ENCODE data around the gene SPINT4. TPM values are rescaled to one million over a fixed set of nuclear protein-coding genes. Genes with fewer than 3 reads are reported as not detected.

The SPINT4 gene
- total RNA-seq, 2 donors from 2014 or later = not detected

DNA sequence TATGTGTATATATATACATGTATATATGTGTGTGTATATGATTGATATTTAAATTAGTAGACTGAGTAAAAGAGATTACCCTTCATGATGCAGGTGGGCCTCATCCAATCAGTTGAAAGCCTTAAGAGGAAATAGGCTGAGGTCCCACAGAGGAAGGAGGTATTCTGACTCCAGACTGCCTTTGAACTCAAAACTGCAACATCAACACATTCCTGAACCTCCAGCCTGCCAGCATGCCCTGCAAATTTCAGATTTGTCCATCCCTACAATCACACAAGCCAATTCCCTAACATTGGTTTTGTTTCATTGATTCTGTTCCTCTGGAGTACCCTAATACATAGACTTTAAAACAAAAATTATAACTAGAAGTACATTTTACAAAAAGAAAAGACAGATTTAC is 22.9 kb downstream of the SPINT4 start:
- TF ChIP-seq, protein P1, sequence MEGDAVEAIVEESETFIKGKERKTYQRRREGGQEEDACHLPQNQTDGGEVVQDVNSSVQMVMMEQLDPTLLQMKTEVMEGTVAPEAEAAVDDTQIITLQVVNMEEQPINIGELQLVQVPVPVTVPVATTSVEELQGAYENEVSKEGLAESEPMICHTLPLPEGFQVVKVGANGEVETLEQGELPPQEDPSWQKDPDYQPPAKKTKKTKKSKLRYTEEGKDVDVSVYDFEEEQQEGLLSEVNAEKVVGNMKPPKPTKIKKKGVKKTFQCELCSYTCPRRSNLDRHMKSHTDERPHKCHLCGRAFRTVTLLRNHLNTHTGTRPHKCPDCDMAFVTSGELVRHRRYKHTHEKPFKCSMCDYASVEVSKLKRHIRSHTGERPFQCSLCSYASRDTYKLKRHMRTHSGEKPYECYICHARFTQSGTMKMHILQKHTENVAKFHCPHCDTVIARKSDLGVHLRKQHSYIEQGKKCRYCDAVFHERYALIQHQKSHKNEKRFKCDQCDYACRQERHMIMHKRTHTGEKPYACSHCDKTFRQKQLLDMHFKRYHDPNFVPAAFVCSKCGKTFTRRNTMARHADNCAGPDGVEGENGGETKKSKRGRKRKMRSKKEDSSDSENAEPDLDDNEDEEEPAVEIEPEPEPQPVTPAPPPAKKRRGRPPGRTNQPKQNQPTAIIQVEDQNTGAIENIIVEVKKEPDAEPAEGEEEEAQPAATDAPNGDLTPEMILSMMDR (conservative IDR thresholded peaks at IDR 0.05) = no peak
- H3K27ac Mint-ChIP-seq = no peak overlapping the region
- H3K9me3 Mint-ChIP-seq = no peaks in the 10 kb centered on the region

DNA sequence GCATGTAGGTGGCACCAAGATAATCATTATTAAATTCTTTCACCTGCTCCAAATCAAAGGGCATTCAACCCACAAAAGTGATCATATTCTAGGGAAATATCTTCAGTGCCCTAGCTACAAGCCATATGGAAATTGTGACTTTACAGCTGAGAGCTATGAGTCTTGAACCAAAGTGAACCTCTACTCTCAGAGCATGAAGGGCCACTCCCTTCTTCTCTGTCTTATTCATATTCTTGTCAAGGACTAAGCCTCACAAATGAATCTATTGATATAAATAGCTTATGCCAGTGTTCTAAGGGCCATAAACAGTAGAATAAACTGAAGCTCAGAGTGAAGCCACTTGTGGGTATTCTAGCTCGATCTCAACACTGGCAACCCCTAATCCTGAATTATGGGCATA is 29.6 kb downstream of the SPINT4 start:
- no peak overlapping the region for H3K9ac ChIP-seq (ENCODE audit: extremely low read depth, low read length, poor library complexity, severe bottlenecking)
- H3K27me3 ChIP-seq (ENCODE audit: control insufficient read depth, insufficient read depth, low read length, poor library complexity, severe bottlenecking) = no peaks in the 10 kb centered on the region
- DNase-seq = no peak
- H3K9me3 ChIP-seq (ENCODE audit: control insufficient read depth, low read length) = peaks cover 26% of the 10 kb centered on the region
- TF ChIP-seq, protein P1 (conservative IDR thresholded peaks at IDR 0.05) = no peak
- Mint-ChIP-seq H3K27ac (no peak overlapping the region), H3K27me3 (ENCODE audit: insufficient read depth) (no peaks in the 10 kb centered on the region), H3K4me3 (no peak overlapping the region), H3K4me1 (no peaks in the 10 kb centered on the region), H3K36me3 (ENCODE audit: low read depth) (peaks cover 15% of the 10 kb centered on the region), H3K9me3 (peaks cover 30% of the 10 kb centered on the region)
- no peaks in the 10 kb centered on the region for H3K36me3 ChIP-seq (ENCODE audit: control insufficient read depth, insufficient read depth, low read length)
- H3K4me1 ChIP-seq (ENCODE audit: control insufficient read depth, insufficient read depth, low read length) = no peaks in the 10 kb centered on the region
- no peak overlapping the region for H3K27ac ChIP-seq (ENCODE audit: low read depth, low read length)
- WGBS, 2 experiments (ENCODE audit: insufficient coverage in 1 of 2, insufficient read length in 1 of 2) = 92 to 100% methylated on average over 1 of the region's 1 CpG
- no peak overlapping the region for H3K4me3 ChIP-seq (ENCODE audit: low read length)

More for the DNA sequence above, 22.9 kb downstream of the SPINT4 start:
- H3K4me1 ChIP-seq (ENCODE audit: control insufficient read depth, insufficient read depth, low read length) = no peaks in the 10 kb centered on the region
- H3K9ac ChIP-seq (ENCODE audit: extremely low read depth, low read length, poor library complexity, severe bottlenecking) = no peak overlapping the region
- H3K27me3 ChIP-seq (ENCODE audit: control insufficient read depth, insufficient read depth, low read length, poor library complexity, severe bottlenecking) = no peaks in the 10 kb centered on the region
- no peaks in the 10 kb centered on the region for H3K36me3 Mint-ChIP-seq (ENCODE audit: low read depth)
- H3K4me3 Mint-ChIP-seq = no peak overlapping the region
- H3K9me3 ChIP-seq (ENCODE audit: control insufficient read depth, low read length) = no peaks in the 10 kb centered on the region
- H3K27ac ChIP-seq (ENCODE audit: low read depth, low read length) = no peak overlapping the region
- H3K36me3 ChIP-seq (ENCODE audit: control insufficient read depth, insufficient read depth, low read length) = no peaks in the 10 kb centered on the region
- H3K27me3 Mint-ChIP-seq (ENCODE audit: insufficient read depth) = no peaks in the 10 kb centered on the region
- no peak overlapping the region for H3K4me3 ChIP-seq (ENCODE audit: low read length)
- no peak for DNase-seq
- no peaks in the 10 kb centered on the region for H3K4me1 Mint-ChIP-seq

DNA sequence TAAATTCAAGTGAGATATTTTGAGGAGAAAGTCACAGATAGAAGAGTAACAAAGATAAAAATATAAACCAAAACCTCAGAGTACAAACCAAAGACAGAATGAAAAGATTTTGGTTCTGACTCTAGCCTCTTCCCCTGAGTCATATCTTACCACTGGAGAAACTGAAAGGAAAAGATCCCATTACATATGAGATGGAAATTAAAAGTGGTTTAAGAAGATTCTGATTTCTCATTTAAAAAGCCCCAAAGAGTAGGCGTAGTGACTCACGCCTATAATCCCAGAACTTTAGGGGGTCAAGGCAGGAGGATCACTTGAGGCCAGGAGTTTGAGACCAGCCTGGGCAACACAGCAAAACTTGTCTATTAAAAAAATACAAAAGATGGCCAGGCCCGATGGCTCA is 30.6 kb downstream of the SPINT4 start:
- H3K9me3 Mint-ChIP-seq = peaks cover 37% of the 10 kb centered on the region
- H3K4me1 ChIP-seq (ENCODE audit: control insufficient read depth, insufficient read depth, low read length) = no peaks in the 10 kb centered on the region
- no peak overlapping the region for H3K4me3 Mint-ChIP-seq
- no peaks in the 10 kb centered on the region for H3K4me1 Mint-ChIP-seq
- 89 to 100% methylated on average over 2 to 3 of the region's 3 CpGs for WGBS, 2 experiments (ENCODE audit: insufficient coverage in 1 of 2, insufficient read length in 1 of 2)
- peaks cover 17% of the 10 kb centered on the region for H3K36me3 Mint-ChIP-seq (ENCODE audit: low read depth)
- H3K9ac ChIP-seq (ENCODE audit: extremely low read depth, low read length, poor library complexity, severe bottlenecking) = no peak overlapping the region
- no peak for DNase-seq
- TF ChIP-seq, protein P1 (conservative IDR thresholded peaks at IDR 0.05) = no peak
- H3K27me3 Mint-ChIP-seq (ENCODE audit: insufficient read depth) = no peaks in the 10 kb centered on the region
- H3K4me3 ChIP-seq (ENCODE audit: low read length) = no peak overlapping the region
- no peaks in the 10 kb centered on the region for H3K36me3 ChIP-seq (ENCODE audit: control insufficient read depth, insufficient read depth, low read length)
- H3K9me3 ChIP-seq (ENCODE audit: control insufficient read depth, low read length) = peaks cover 31% of the 10 kb centered on the region
- no peak overlapping the region for H3K27ac ChIP-seq (ENCODE audit: low read depth, low read length)
- no peak overlapping the region for H3K27ac Mint-ChIP-seq
- H3K27me3 ChIP-seq (ENCODE audit: control insufficient read depth, insufficient read depth, low read length, poor library complexity, severe bottlenecking) = no peaks in the 10 kb centered on the region
